B cell (primary cell): ENCODE data around the gene PIM1. TPM values are rescaled to one million over a fixed set of nuclear protein-coding genes. Genes with fewer than 3 reads are reported as not detected.

ENCODE experiments used
- ATAC-seq: fragments of 200-7000 bp; cut with Tn5 transposase; one replicate; pipeline ENCODE4 v1.10.0; 2021; ENCODE audit warnings: low read depth, mild to moderate bottlenecking, moderate number of reproducible peaks, moderate library complexity
- CTCF ChIA-PET: fragments of 350-600 bp; sonication (Branson Sonifier 250); formaldehyde crosslinking; loops from one replicate; lab custom pipeline; 2021; ENCODE audit warnings: antibody characterized with exemption, inconsistent platforms; lab: Charles Lee
- POLR2A ChIA-PET: fragments of 350-600 bp; sonication (Branson Sonifier 250); formaldehyde crosslinking; loops from one replicate; lab custom pipeline; 2021; ENCODE audit warnings: antibody characterized with exemption; lab: Charles Lee
- DNase-seq: peaks from one replicate; pipeline ENCODE4 v3.0.0; 2013
- H2AFZ ChIP-seq: 2 replicates; pipeline ENCODE4 v1.6.1; 2012; ENCODE audit warnings: mild to moderate bottlenecking, low read depth, low read length; ENCODE audit not compliant: insufficient read depth, poor library complexity, severe bottlenecking
- H3K27ac ChIP-seq, 2 donors: 1 replicate in 1 of 2; 2 replicates in 1 of 2; pipeline ENCODE4 v1.5.1; 2012 to 2013; ENCODE audit warnings: low read length in 2 of 2, mild to moderate bottlenecking in 2 of 2, moderate library complexity in 1 of 2
- H3K27me3 ChIP-seq, 4 experiments: fragments of 200-600 bp in 1 of 4; sonication (generic) in 1 of 4; replicated peaks in 1 of 4; 1 replicate in 2 of 4; 2 replicates in 2 of 4; pipeline versions ENCODE4 v1.6.1 to v1.7.0; 2013 to 2016; ENCODE audit warnings: low read length in 3 of 4, mild to moderate bottlenecking in 2 of 4, mixed read lengths in 1 of 4, moderate library complexity in 1 of 4; ENCODE audit not compliant: insufficient read depth in 4 of 4, control insufficient read depth in 3 of 4; ENCODE audit errors: control extremely low read depth in 1 of 4
- H3K36me3 ChIP-seq, 2 experiments: replicated peaks in 1 of 2; 1 replicate in 1 of 2; 2 replicates in 1 of 2; pipeline versions ENCODE4 v1.6.1 to v1.7.1; 2013; ENCODE audit warnings: low read length in 1 of 2; ENCODE audit not compliant: insufficient read depth in 2 of 2, control insufficient read depth in 1 of 2; ENCODE audit errors: control extremely low read depth in 1 of 2, extremely low read depth in 1 of 2
- H3K4me1 ChIP-seq, 2 donors: fragments of 200-600 bp in 1 of 2; sonication (generic) in 1 of 2; 1 replicate in 1 of 2; 2 replicates in 1 of 2; pipeline versions ENCODE4 v1.5.1 to v1.6.1; 2013 to 2017; ENCODE audit warnings: low read length in 2 of 2; ENCODE audit not compliant: control insufficient read depth in 2 of 2, insufficient read depth in 2 of 2
- H3K4me2 ChIP-seq: replicated peaks from 2 replicates; pipeline ENCODE3; 2012; ENCODE audit warnings: mild to moderate bottlenecking, low read depth, low read length; ENCODE audit not compliant: poor library complexity, severe bottlenecking
- H3K4me3 ChIP-seq, 5 experiments: fragments of 200-600 bp in 1 of 5; sonication (generic) in 1 of 5; 1 replicate in 3 of 5; 2 replicates in 2 of 5; pipeline versions ENCODE4 v1.5.1 to v1.7.0; 2011 to 2016; ENCODE audit warnings: low read length in 4 of 5, mild to moderate bottlenecking in 4 of 5, low read depth in 2 of 5, control low read depth in 1 of 5, moderate library complexity in 1 of 5; ENCODE audit not compliant: insufficient read depth in 1 of 5; ENCODE audit errors: control extremely low read depth in 1 of 5, extremely low read depth in 1 of 5
- H3K79me2 ChIP-seq: fragments of 200-600 bp; sonication (generic); one replicate; pipeline ENCODE4 v1.6.0; 2016; ENCODE audit warnings: low read length; ENCODE audit not compliant: control insufficient read depth, insufficient read depth
- H3K9ac ChIP-seq: fragments of 200-600 bp; sonication (generic); 2 replicates; pipeline ENCODE4 v1.6.1; 2017; ENCODE audit warnings: mild to moderate bottlenecking, low read length, moderate library complexity
- H3K9me3 ChIP-seq, 3 donors: one replicate each; pipeline versions ENCODE4 v1.6.1 to v1.7.1; 2013; ENCODE audit warnings: low read length in 2 of 3; ENCODE audit not compliant: control insufficient read depth in 2 of 3, insufficient read depth in 1 of 3; ENCODE audit errors: control extremely low read depth in 1 of 3
- H4K20me1 ChIP-seq: 2 replicates; pipeline ENCODE4 v1.6.0; 2012; ENCODE audit warnings: mild to moderate bottlenecking, low read length; ENCODE audit not compliant: insufficient read depth, control insufficient read depth, poor library complexity, severe bottlenecking
- H3K27ac Mint-ChIP-seq: one replicate; pipeline ENCODE4 v1.8.0; 2021; ENCODE audit warnings: mixed read lengths
- H3K27me3 Mint-ChIP-seq: one replicate; pipeline ENCODE4 v1.8.0; 2021; ENCODE audit warnings: mixed read lengths
- H3K4me1 Mint-ChIP-seq: one replicate; pipeline ENCODE4 v1.8.0; 2021; ENCODE audit warnings: mixed read lengths
- H3K4me3 Mint-ChIP-seq: one replicate; pipeline ENCODE4 v1.8.0; 2021; ENCODE audit warnings: mixed read lengths
- H3K9me3 Mint-ChIP-seq: one replicate; pipeline ENCODE4 v1.8.0; 2022; ENCODE audit warnings: mixed read lengths; ENCODE audit not compliant: insufficient read depth
- EZH2 ChIP-seq: IDR thresholded peaks from 2 replicates; pipeline ENCODE4 v1.6.1; 2012; ENCODE audit warnings: borderline replicate concordance, low read depth, mild to moderate bottlenecking, moderate library complexity, low read length; ENCODE audit not compliant: insufficient read depth, poor library complexity, severe bottlenecking
- WGBS: methylation state at CpG from one replicate; pipeline ENCODE4 v1.1.5; 2013; ENCODE audit warnings: missing lambda C conversion rate; ENCODE audit not compliant: insufficient coverage; 5-methylcytosine and 5-hydroxymethylcytosine counted together
- intact Hi-C: fragments of 100-400 bp; cut with micrococcal nuclease; formaldehyde crosslinking; loops from one replicate; pipeline ENCODE4 v1.10.0; 2022
- polyA plus RNA-seq: library from polyadenylated mRNA; depleted of rRNA; stranded (reverse); fragments of >200 nt; gene quantifications from 2 replicates; pipeline ENCODE4 v1.2.3, GENCODE V29; 2012
- total RNA-seq, 2 donors: library from RNA; stranded (reverse); fragments of 120-200 nt in 1 of 2; gene quantifications; 1 replicate in 1 of 2; 2 replicates in 1 of 2; pipeline versions ENCODE4 v1.2.3 to v1.2.4, GENCODE V29; 2013 to 2022
- TF ChIP-seq, protein P1 (sequence below): fragments of 200-600 bp; IDR thresholded peaks from one replicate; pipeline ENCODE4 v1.8.0; 2022; ENCODE audit warnings: antibody characterized with exemption, mild to moderate bottlenecking

PIM1 gene
- total and polyA plus RNA-seq, 2 donors (not counting 1 experiment from before 2014, with no cell fraction given), result 13.6 to 102 TPM

DNA sequence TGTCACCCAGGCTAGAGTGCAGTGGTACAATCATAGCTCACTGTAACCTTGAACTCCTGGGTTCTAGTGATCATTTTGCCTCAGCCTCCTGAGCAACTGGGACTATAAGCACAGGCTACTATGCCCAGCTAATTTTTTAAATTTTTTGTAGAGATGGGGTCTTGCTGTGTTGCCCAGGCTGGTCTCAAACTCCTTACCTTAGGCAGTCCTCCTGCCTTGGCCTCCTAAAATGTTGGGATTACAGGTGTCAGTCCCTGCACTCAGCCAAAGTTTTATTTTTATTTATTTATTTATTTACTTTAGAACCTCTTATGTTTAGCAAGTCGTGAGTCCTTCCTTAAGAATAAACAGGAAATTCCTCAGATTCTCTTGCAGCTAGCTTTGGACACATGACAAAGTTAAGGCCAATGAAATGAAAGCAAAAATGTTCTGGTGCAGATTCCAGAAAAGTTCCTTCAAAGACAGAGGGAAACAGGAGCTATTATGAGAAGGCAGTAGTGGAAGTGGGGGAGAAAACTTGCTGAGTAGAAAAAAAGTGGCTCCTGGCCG is 19.1 kb downstream of the PIM1 start:
- no peak for TF ChIP-seq EZH2
- TF ChIP-seq, protein P1, sequence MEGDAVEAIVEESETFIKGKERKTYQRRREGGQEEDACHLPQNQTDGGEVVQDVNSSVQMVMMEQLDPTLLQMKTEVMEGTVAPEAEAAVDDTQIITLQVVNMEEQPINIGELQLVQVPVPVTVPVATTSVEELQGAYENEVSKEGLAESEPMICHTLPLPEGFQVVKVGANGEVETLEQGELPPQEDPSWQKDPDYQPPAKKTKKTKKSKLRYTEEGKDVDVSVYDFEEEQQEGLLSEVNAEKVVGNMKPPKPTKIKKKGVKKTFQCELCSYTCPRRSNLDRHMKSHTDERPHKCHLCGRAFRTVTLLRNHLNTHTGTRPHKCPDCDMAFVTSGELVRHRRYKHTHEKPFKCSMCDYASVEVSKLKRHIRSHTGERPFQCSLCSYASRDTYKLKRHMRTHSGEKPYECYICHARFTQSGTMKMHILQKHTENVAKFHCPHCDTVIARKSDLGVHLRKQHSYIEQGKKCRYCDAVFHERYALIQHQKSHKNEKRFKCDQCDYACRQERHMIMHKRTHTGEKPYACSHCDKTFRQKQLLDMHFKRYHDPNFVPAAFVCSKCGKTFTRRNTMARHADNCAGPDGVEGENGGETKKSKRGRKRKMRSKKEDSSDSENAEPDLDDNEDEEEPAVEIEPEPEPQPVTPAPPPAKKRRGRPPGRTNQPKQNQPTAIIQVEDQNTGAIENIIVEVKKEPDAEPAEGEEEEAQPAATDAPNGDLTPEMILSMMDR, result no peak
- H3K27me3 Mint-ChIP-seq, result no peaks in the 10 kb centered on the region
- H3K27ac Mint-ChIP-seq, result no peak overlapping the region
- Histone ChIP-seq H3K9me3 (no peaks in the 10 kb centered on the region), H4K20me1 (no peaks in the 10 kb centered on the region), H3K79me2 (no peaks in the 10 kb centered on the region), H3K4me3 (no peak overlapping the region), H2AFZ (no peak overlapping the region), H3K27ac (no peak overlapping the region), H3K9ac (no peak overlapping the region), H3K4me2 (no peak overlapping the region), H3K27me3 (no peaks in the 10 kb centered on the region), H3K36me3 (no peaks in the 10 kb centered on the region), H3K4me1 (peaks cover 0 to 6% of the 10 kb centered on the region in 2 donors)
- POLR2A ChIA-PET, result interaction anchor here (0.6 kb wide), 1 partner anchor 40 kb away, joined by 3 read pairs; no protein-coding TSS in a partner anchor
- WGBS, result no CpG with 5 or more reads among the region's 2 CpGs
- ATAC-seq (no peak), DNase-seq (no peak)
- peaks cover 15% of the 10 kb centered on the region for H3K4me1 Mint-ChIP-seq
- no peaks in the 10 kb centered on the region for H3K9me3 Mint-ChIP-seq
- intact Hi-C loops, result no loop called here
- no peak overlapping the region for H3K4me3 Mint-ChIP-seq
- CTCF ChIA-PET, result interaction anchor here (0.7 to 2.1 kb wide), 6 partner anchors 13 to 173 kb away, joined by 3 to 10 read pairs (median 5); no protein-coding TSS in a partner anchor

DNA sequence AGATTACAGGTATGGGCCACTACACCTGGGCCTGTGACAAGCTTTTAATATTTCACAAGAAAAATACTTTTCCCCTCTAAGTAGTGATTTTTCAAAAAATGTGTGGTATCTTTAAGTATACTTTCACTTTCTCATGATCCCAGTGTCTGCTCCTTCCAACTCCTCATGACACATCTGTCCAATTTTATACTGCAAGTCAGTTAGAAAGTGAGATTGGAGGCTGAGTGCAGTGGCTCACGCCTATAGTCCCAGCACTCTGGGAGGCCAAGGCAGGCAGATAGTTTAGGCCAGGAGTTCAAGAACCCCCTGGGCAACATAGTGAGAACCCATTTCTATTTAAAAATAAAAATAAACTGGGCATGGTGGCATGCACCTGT is 20.2 kb downstream of the PIM1 start:
- H3K4me1 Mint-ChIP-seq, result peaks cover 15% of the 10 kb centered on the region
- H3K27ac Mint-ChIP-seq, result peak overlapping the region; percentile 5
- Histone ChIP-seq H3K4me2 (no peak overlapping the region), H3K4me3 (no peak overlapping the region), H3K27me3 (no peaks in the 10 kb centered on the region), H3K9ac (no peak overlapping the region), H3K79me2 (no peaks in the 10 kb centered on the region), H2AFZ (no peak overlapping the region), H4K20me1 (no peaks in the 10 kb centered on the region), H3K4me1 (peaks cover 0 to 3% of the 10 kb centered on the region in 2 donors), H3K9me3 (no peaks in the 10 kb centered on the region), H3K27ac (no peak overlapping the region), H3K36me3 (no peaks in the 10 kb centered on the region)
- no CpG with 5 or more reads among the region's 1 CpG for WGBS
- DNase-seq, result no peak
- TF ChIP-seq, protein P1, result no peak
- intact Hi-C loops, result no loop called here
- ChIA-PET POLR2A (interaction anchor here (0.7 kb wide), 1 partner anchor 432 kb away, joined by 7 read pairs; no protein-coding TSS in a partner anchor), CTCF (interaction anchor here (0.7 to 2.1 kb wide), 6 partner anchors 19 to 435 kb away, joined by 3 to 10 read pairs (median 4); no protein-coding TSS in a partner anchor)
- H3K9me3 Mint-ChIP-seq, result no peaks in the 10 kb centered on the region
- H3K4me3 Mint-ChIP-seq, result no peak overlapping the region
- H3K27me3 Mint-ChIP-seq, result no peaks in the 10 kb centered on the region
- no peak for ATAC-seq
